NT2/D1 (cell line): ENCODE measurements around the gene PIGL.
"Not testable (repeated sequence)": the region's sequence is repeated elsewhere in the genome, so short reads cannot be mapped to it uniquely, and the experiment has no call there.

Experiments used
- YY1 ChIP-seq: IDR thresholded peaks from 2 replicates; pipeline ENCODE4 v1.6.1; 2011; ENCODE audit not compliant: insufficient read length, insufficient read depth
- ZNF274 ChIP-seq: IDR thresholded peaks from 2 replicates; pipeline ENCODE4 v1.6.1; 2011; ENCODE audit warnings: mild to moderate bottlenecking, low read depth, low read length

DNA sequence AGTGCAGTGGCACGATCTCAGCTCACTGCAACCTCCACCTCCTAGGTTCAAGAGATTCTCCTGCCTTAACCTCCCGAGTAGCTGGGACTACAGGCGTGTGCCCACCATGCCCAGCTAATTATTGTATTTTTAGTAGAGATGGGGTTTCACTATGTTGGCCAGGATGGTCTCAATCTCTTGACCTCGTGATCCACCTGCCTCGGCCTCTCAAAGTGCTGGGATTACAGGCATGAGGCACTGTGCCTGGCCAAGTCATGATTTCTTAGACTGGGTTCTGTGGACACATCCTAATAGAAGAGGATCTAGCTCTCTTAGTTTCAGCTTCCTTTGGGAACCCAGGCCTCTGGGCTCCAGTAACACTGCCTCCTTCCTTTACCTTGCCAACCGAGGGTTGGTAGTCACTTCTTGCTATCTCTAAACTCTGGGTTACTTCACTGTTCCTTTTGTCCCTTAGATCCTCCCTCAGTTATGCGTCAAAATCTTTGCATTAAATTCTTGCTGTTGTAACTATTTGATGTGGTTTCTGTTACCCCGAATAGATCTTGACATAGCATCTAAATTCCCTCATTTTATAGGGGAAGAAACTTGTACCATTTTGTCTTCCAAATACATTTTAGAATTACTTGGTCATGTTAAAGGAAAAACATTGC lies 13.0 kb downstream of the PIGL start:
- TF ChIP-seq ZNF274, YY1: not testable (repeated sequence)
